ENCODE measurements around the gene ZSCAN22.

ZSCAN22 gene

DNA sequence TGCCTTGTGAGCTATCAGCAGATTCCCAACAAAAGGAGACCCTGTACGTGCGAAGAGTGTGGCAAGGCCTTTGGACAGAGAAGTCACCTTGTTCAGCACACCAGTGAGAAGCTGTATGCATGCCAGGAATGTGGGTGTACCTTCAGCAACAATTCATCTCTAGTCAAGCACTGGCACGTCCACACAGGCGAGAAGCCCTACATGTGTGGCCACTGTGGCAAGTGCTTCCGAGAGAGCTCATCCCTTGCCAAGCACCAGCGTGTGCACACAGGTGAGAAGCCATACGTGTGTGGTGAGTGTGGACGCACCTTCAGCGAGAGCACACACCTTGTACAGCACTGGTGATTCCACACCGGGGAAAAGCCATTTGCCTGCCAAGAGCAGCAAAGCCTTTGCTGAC, 7.6 kb upstream of the ZSCAN22 start:
- Histone ChIP-seq H3K79me2 (ENCODE audit: low read length) (no peaks in the 10 kb centered on the region), H3K27ac (ENCODE audit: low read length) (no peak overlapping the region), H3K36me3 (replicated peaks; ENCODE audit: insufficient read depth, low read length) (no peaks in the 10 kb centered on the region), H3K9me2 (replicated peaks; ENCODE audit: insufficient read depth, low read length) (no peaks in the 10 kb centered on the region), H3K9me3 (replicated peaks; ENCODE audit: insufficient read depth, low read length) (no peaks in the 10 kb centered on the region), H3K4me1 (ENCODE audit: low read length) (no peaks in the 10 kb centered on the region), H3K4me3 (ENCODE audit: low read length) (no peak overlapping the region), H4K20me1 (ENCODE audit: insufficient read depth, low read length) (no peaks in the 10 kb centered on the region), H3K4me2 (ENCODE audit: low read depth, low read length) (no peak overlapping the region), H3K9ac (ENCODE audit: low read length) (no peak overlapping the region), H3F3A (ENCODE audit: insufficient read depth, low read length) (no peaks in the 10 kb centered on the region), H2AFZ (ENCODE audit: low read length) (no peak overlapping the region), H3K27me3 (replicated peaks; ENCODE audit: insufficient read depth, low read length) (no peaks in the 10 kb centered on the region)
- no peak for DNase-seq
- TF ChIP-seq EZH2 (optimal IDR thresholded peaks at IDR 0.05; ENCODE audit: low read depth, low read length) = no peak
- no peak for TF ChIP-seq EZH2phosphoT487 (IDR thresholded peaks at IDR 0.05; ENCODE audit: low read length)
- TF ChIP-seq CTCF (IDR thresholded peaks at IDR 0.05; ENCODE audit: low read length) = no peak

GRCh38 chr19:58325311-58326022, 1.3 kb upstream of the ZSCAN22 start:
- H3F3A ChIP-seq (ENCODE audit: insufficient read depth, low read length) = no peaks in the 10 kb centered on the region
- no peak for TF ChIP-seq CTCF (IDR thresholded peaks at IDR 0.05; ENCODE audit: low read length)
- TF ChIP-seq EZH2phosphoT487 (IDR thresholded peaks at IDR 0.05; ENCODE audit: low read length) = no peak
- H3K4me3 ChIP-seq (ENCODE audit: low read length) = peak overlapping the region; percentile 90; the same call in 1 of the 2 replicates
- H3K27ac ChIP-seq (ENCODE audit: low read length) = no peak overlapping the region
- peaks cover 7% of the 10 kb centered on the region; the same call in 1 of the 2 replicates for H3K4me1 ChIP-seq (ENCODE audit: low read length)
- H3K9me2 ChIP-seq (replicated peaks; ENCODE audit: insufficient read depth, low read length) = no peaks in the 10 kb centered on the region
- H3K9ac ChIP-seq (ENCODE audit: low read length) = no peak overlapping the region
- peak overlapping the region; percentile 62; the same call in 1 of the 2 replicates for H3K4me2 ChIP-seq (ENCODE audit: low read depth, low read length)
- no peaks in the 10 kb centered on the region for H3K9me3 ChIP-seq (replicated peaks; ENCODE audit: insufficient read depth, low read length)
- DNase-seq = no peak
- no peaks in the 10 kb centered on the region for H3K36me3 ChIP-seq (replicated peaks; ENCODE audit: insufficient read depth, low read length)
- H3K27me3 ChIP-seq (replicated peaks; ENCODE audit: insufficient read depth, low read length) = no peaks in the 10 kb centered on the region
- peaks cover 10% of the 10 kb centered on the region for H3K79me2 ChIP-seq (ENCODE audit: low read length)
- no peak overlapping the region for H2AFZ ChIP-seq (ENCODE audit: low read length)
- H4K20me1 ChIP-seq (ENCODE audit: insufficient read depth, low read length) = no peaks in the 10 kb centered on the region

DNA sequence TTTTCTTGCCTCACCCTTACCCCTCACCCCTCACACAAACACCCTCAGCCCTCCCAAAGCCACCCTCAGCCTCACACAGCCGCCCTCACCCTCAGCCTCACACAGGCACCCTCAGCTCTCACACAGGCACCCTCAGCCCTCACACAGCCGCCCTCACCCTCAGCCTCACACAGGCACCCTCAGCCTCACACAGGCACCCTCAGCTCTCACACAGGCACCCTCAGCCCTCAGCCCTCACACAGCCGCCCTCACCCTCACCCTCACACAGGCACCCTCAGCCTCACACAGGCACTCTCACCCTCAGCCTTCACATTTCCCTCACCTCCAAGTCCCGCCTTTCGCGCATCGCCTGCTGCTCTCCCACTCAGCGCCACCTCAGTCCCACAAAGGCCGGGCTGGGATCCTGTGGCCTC, 287 bp upstream of the ZSCAN22 start:
- H3K4me1 ChIP-seq (ENCODE audit: low read length) = peaks cover 7% of the 10 kb centered on the region; the same call in 1 of the 2 replicates
- no peaks in the 10 kb centered on the region for H4K20me1 ChIP-seq (ENCODE audit: insufficient read depth, low read length)
- TF ChIP-seq CTCF (IDR thresholded peaks at IDR 0.05; ENCODE audit: low read length) (no peak), EZH2 (optimal IDR thresholded peaks at IDR 0.05; ENCODE audit: low read depth, low read length) (no peak), EZH2phosphoT487 (IDR thresholded peaks at IDR 0.05; ENCODE audit: low read length) (no peak)
- H3K4me3 ChIP-seq (ENCODE audit: low read length) = peak overlapping the region; percentile 90
- H3K36me3 ChIP-seq (replicated peaks; ENCODE audit: insufficient read depth, low read length) = no peaks in the 10 kb centered on the region
- H3K4me2 ChIP-seq (ENCODE audit: low read depth, low read length) = peak overlapping the region; percentile 62
- H3K79me2 ChIP-seq (ENCODE audit: low read length) = peaks cover 10% of the 10 kb centered on the region
- H2AFZ ChIP-seq (ENCODE audit: low read length) = peak overlapping the region; percentile 95
- H3K27ac ChIP-seq (ENCODE audit: low read length) = no peak overlapping the region
- no peaks in the 10 kb centered on the region for H3K9me2 ChIP-seq (replicated peaks; ENCODE audit: insufficient read depth, low read length)
- H3K9ac ChIP-seq (ENCODE audit: low read length) = peak overlapping the region; percentile 88; the same call in 1 of the 2 replicates
- no peak for DNase-seq
- no peaks in the 10 kb centered on the region for H3K27me3 ChIP-seq (replicated peaks; ENCODE audit: insufficient read depth, low read length)
- H3K9me3 ChIP-seq (replicated peaks; ENCODE audit: insufficient read depth, low read length) = no peaks in the 10 kb centered on the region
- H3F3A ChIP-seq (ENCODE audit: insufficient read depth, low read length) = no peaks in the 10 kb centered on the region
